SK-N-MC (cell line): Measurements from ENCODE around the gene CRLF2.

ENCODE experiments used
- EZH2 ChIP-seq: fragments of 200-600 bp; sonication (generic); IDR thresholded peaks from one replicate; pipeline ENCODE4 v1.6.1; 2017; ENCODE audit warnings: antibody characterized with exemption
- FOXP2 ChIP-seq: optimal IDR thresholded peaks from 2 replicates; pipeline ENCODE3; 2011; ENCODE audit warnings: mild to moderate bottlenecking, moderate library complexity; ENCODE audit not compliant: insufficient read depth; ENCODE audit errors: extremely low read length, control extremely low read depth
- POLR2AphosphoS5 ChIP-seq: IDR thresholded peaks from 2 replicates; pipeline ENCODE4 v1.6.1; 2012; ENCODE audit warnings: mild to moderate bottlenecking, low read depth, low read length, borderline replicate concordance

DNA sequence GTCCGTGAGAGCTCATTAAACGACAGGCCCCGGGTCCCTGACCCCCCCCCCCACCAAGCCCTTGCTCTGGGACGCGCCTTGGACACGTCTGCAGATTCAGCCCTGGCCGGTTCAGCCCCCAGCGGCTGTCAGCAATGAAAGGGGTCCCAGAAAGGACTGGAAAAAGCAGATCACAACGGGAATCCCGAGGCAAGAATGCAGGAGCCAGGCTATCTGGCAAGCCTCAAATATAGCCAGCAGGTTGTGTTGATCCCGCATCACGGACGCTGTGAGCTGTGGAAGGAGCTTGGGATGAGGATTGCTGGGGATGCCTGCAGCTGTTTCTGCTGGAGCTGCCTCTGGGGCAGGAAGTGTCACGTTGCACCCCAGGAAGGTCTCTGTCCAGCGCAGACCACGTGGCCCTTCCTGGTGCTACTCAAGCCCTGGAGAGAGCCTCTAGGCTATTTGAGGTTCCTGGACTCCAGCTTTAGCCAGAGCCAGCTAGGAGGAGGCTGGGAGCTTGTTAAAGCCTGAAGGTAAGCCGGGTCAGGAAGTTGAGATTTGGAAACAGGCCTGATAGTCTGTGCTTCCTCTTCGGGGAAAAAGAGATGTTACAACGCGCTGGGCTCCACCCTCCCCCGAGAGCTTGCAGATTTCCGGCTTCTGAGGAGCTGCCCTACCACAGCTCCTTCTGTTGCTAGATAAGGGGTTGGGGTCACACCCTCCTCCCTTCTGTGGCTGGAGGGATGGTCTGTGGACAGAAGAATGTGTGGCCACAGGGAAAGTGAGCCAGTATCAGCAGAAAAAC, 36.8 kb upstream of the CRLF2 start:
- no peak for TF ChIP-seq POLR2AphosphoS5
- TF ChIP-seq EZH2, result no peak
- TF ChIP-seq FOXP2, result no peak
